H1 (cell line): ENCODE results near the gene ARPIN. TPM values are rescaled to one million over a fixed set of nuclear protein-coding genes. Genes with fewer than 3 reads are reported as not detected.

Experiments used
- ATF2 ChIP-seq: IDR thresholded peaks from 2 replicates; pipeline ENCODE4 v1.6.1; 2012; ENCODE audit warnings: low read length, inconsistent platforms
- ATF3 ChIP-seq: IDR thresholded peaks from 2 replicates; pipeline ENCODE4 v1.6.1; 2011; ENCODE audit warnings: low read depth, mild to moderate bottlenecking, low read length; ENCODE audit not compliant: insufficient read depth
- BCL11A ChIP-seq, 2 experiments: IDR thresholded peaks; one replicate each; pipeline ENCODE4 v1.6.1; 2011; ENCODE audit warnings: low read depth in 2 of 2, low read length in 2 of 2, mild to moderate bottlenecking in 2 of 2
- CREB1 ChIP-seq: IDR thresholded peaks from 2 replicates; pipeline ENCODE4 v1.6.1; 2012; ENCODE audit warnings: inconsistent platforms
- CTCF ChIP-seq, 3 experiments: IDR thresholded peaks; 1 replicate in 2 of 3; 2 replicates in 1 of 3; pipeline versions ENCODE4 v1.5.1 to v1.6.1; 2011; ENCODE audit warnings: low read length in 3 of 3, mild to moderate bottlenecking in 3 of 3, inconsistent platforms in 2 of 3, low read depth in 1 of 3, moderate library complexity in 1 of 3; ENCODE audit not compliant: insufficient read depth in 1 of 3; ENCODE audit errors: control extremely low read depth in 1 of 3
- E2F6 ChIP-seq: IDR thresholded peaks from 2 replicates; pipeline ENCODE4 v1.6.1; 2012; ENCODE audit warnings: inconsistent platforms
- EP300 ChIP-seq, 2 experiments: IDR thresholded peaks; 1 replicate in 1 of 2; 2 replicates in 1 of 2; pipeline ENCODE4 v1.6.1; 2011 to 2012; ENCODE audit warnings: low read depth in 2 of 2, low read length in 2 of 2, mild to moderate bottlenecking in 2 of 2, borderline replicate concordance in 1 of 2, inconsistent platforms in 1 of 2, moderate library complexity in 1 of 2
- EZH2 ChIP-seq: fragments of 200-600 bp; sonication (generic); IDR thresholded peaks from 2 replicates; pipeline ENCODE4 v1.7.1; 2012; ENCODE audit warnings: low read depth, mild to moderate bottlenecking, moderate library complexity, low read length, inconsistent platforms; ENCODE audit not compliant: severe bottlenecking
- GABPA ChIP-seq: IDR thresholded peaks from 2 replicates; pipeline ENCODE4 v1.6.1; 2011; ENCODE audit warnings: mild to moderate bottlenecking, low read length, moderate library complexity, borderline replicate concordance; ENCODE audit not compliant: insufficient read depth
- HDAC2 ChIP-seq, 2 experiments: fragments of 300-600 bp in 1 of 2; sonication (generic) in 1 of 2; IDR thresholded peaks; 2 replicates each; pipeline ENCODE4 v1.6.1; 2011 to 2012; ENCODE audit warnings: low read depth in 2 of 2, low read length in 2 of 2, mild to moderate bottlenecking in 2 of 2, moderate library complexity in 2 of 2, borderline replicate concordance in 1 of 2, inconsistent platforms in 1 of 2
- POLR2A ChIP-seq, 2 experiments: IDR thresholded peaks; 1 replicate in 1 of 2; 2 replicates in 1 of 2; pipeline ENCODE4 v1.6.1; 2011; ENCODE audit warnings: low read depth in 2 of 2, low read length in 2 of 2, mild to moderate bottlenecking in 2 of 2; ENCODE audit errors: control extremely low read depth in 1 of 2
- RAD21 ChIP-seq, 2 experiments: IDR thresholded peaks in 1 of 2; conservative IDR thresholded peaks in 1 of 2; 2 replicates each; pipeline ENCODE4 v1.6.1; 2011; ENCODE audit warnings: low read depth in 2 of 2, low read length in 2 of 2, improper control_type of control experiment in 1 of 2, inconsistent platforms in 1 of 2, mild to moderate bottlenecking in 1 of 2, moderate library complexity in 1 of 2
- RXRA ChIP-seq: IDR thresholded peaks from 2 replicates; pipeline ENCODE4 v1.6.1; 2011; ENCODE audit warnings: low read depth, mild to moderate bottlenecking, low read length, moderate library complexity; ENCODE audit not compliant: insufficient read depth
- SP1 ChIP-seq: IDR thresholded peaks from 2 replicates; pipeline ENCODE4 v1.6.1; 2011; ENCODE audit warnings: low read depth, low read length
- SP2 ChIP-seq: IDR thresholded peaks from 2 replicates; pipeline ENCODE4 v1.6.1; 2012; ENCODE audit warnings: mild to moderate bottlenecking, low read length, inconsistent platforms
- USF2 ChIP-seq: IDR thresholded peaks from 2 replicates; pipeline ENCODE4 v1.6.1; 2011; ENCODE audit warnings: low read length, improper control_type of control experiment
- polyA plus RNA-seq, 7 experiments: library from polyadenylated mRNA; depleted of rRNA in 3 of 7; stranded (reverse) in 5 of 7; unstranded in 2 of 7; fragments of >200 nt in 5 of 7; fragments of 200-250 nt in 2 of 7; gene quantifications; 1 replicate in 5 of 7; 2 replicates in 1 of 7; 4 replicates in 1 of 7; pipeline versions ENCODE4 v1.2.1 to v1.2.3, GENCODE V29; 2011 to 2013; ENCODE audit warnings: missing spikeins in 2 of 7, mixed read lengths in 2 of 7
- total RNA-seq: library from RNA; stranded (reverse); fragmentation: NEBNext Ultra II Directional; extraction: Animal tissue kit (Norgen Biotek cat#: 25700); gene quantifications from 2 replicates; pipeline ENCODE4 v1.2.1, GENCODE V29; 2021

ARPIN gene
- total and polyA plus RNA-seq, 2 of the 8 experiments (the other 6 are each of a cell fraction or from before 2014, with no cell fraction given): 3.1 to 3.9 TPM

GRCh38 chr15:89912674-89913396, at the start of gene ARPIN (continued):
- TF ChIP-seq RAD21 (IDR thresholded peaks at IDR 0.05 in 1 of 2, conservative IDR thresholded peaks at IDR 0.05 in 1 of 2; ENCODE audit: low read depth in 2 of 2, low read length in 2 of 2) (no peak), EZH2 (no peak), HDAC2 (IDR thresholded peaks at IDR 0.05; ENCODE audit: borderline replicate concordance in 1 of 2, low read depth in 2 of 2, low read length in 2 of 2) (no peak), POLR2A (IDR thresholded peaks at IDR 0.05; ENCODE audit: control extremely low read depth in 1 of 2, low read depth in 2 of 2, low read length in 2 of 2) (peak in 1 of 2 experiments; percentile 49; a peak in 1 of 3 replicates), ATF2 (no peak), USF2 (no peak), CTCF (IDR thresholded peaks at IDR 0.05; ENCODE audit: control extremely low read depth in 1 of 3, insufficient read depth in 1 of 3, low read depth in 1 of 3, low read length in 3 of 3) (no peak), ATF3 (no peak), RXRA (no peak), CREB1 (no peak), EP300 (IDR thresholded peaks at IDR 0.05; ENCODE audit: borderline replicate concordance in 1 of 2, low read depth in 2 of 2, low read length in 2 of 2) (no peak), GABPA (no peak), BCL11A (IDR thresholded peaks at IDR 0.05; ENCODE audit: low read depth in 2 of 2, low read length in 2 of 2) (no peak), E2F6 (no peak; the same call in 1 of the 2 replicates), SP1 (no peak), SP2 (no peak)
